ENCODE data around the gene SLC8B1. TPM values are rescaled to one million over a fixed set of nuclear protein-coding genes. Genes with fewer than 3 reads are reported as not detected.

Gene SLC8B1
- total RNA-seq, 4 donors from 2014 or later = 22.7 to 59.3 (median 41.3) TPM

DNA sequence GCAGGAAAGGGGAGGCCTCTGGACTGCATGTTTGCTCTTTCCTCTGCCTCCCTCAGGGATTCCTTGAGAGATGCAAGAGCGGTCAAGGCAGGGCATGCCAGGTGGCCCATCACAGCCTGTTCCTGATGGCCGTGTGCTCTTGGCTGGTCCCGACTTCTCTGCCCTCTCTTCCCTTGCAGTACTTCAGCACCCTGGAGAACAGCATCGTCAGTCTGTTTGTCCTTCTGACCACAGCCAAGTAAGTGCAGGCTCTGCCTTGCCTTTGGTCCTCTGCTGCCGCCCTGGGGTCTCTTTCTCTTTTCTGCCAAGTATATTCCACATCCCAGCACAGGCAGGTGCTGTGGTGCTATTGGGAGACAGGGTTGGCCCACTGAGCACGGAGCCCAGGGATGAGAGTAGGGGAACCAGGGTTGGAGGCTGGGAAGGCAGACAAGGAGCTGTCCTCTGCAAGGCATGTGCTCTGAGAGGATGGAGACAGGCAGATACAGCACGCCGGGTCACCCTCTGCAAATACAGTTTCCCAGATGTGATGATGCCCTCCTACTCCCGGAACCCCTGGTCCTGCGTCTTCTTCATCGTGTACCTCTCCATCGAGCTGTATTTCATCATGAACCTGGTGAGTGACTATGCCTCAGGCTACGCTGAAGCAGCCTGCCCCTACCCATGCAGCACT lies 61.7 kb downstream of the SLC8B1 start:
- ATAC-seq (ENCODE audit: low FRiP score) (no peak), DNase-seq (ENCODE audit: low spot score) (no peak)

DNA sequence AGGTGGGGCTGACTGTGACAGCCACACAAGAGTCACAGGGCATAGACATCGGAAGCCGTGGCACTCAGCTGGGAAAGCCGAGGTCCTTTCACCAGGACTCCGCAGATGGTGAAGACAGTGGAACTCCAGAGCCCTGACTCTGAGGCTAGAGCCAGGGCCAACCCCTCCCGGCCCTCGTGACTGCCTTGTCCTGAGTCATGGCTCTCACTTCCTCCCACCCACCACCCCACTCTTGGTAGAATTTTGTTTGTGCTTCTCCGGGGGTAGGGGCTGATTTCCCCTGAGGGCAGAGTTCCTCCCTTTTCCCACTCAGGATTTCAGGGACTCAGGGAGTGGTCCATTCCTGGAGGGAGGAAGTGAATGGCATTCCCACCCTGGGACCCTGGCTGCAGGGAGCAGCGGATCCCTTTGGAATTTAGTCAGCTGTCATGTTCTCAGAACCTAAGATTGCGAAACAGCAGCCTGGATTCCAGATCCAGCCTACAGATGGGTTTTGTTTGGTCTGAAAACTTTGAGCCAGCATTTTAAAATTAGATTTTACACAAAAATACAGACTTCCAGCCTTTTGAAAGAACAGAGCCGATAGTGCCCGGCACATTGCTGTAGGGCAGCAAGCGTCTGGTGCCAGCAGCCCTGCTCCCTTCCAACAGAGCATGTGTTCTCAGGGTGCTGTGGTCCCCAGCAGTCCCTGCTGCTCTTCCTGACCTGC lies 62.9 kb downstream of the SLC8B1 start:
- TF ChIP-seq, protein P1, sequence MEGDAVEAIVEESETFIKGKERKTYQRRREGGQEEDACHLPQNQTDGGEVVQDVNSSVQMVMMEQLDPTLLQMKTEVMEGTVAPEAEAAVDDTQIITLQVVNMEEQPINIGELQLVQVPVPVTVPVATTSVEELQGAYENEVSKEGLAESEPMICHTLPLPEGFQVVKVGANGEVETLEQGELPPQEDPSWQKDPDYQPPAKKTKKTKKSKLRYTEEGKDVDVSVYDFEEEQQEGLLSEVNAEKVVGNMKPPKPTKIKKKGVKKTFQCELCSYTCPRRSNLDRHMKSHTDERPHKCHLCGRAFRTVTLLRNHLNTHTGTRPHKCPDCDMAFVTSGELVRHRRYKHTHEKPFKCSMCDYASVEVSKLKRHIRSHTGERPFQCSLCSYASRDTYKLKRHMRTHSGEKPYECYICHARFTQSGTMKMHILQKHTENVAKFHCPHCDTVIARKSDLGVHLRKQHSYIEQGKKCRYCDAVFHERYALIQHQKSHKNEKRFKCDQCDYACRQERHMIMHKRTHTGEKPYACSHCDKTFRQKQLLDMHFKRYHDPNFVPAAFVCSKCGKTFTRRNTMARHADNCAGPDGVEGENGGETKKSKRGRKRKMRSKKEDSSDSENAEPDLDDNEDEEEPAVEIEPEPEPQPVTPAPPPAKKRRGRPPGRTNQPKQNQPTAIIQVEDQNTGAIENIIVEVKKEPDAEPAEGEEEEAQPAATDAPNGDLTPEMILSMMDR (IDR thresholded peaks at IDR 0.05) = no peak
- ATAC-seq (ENCODE audit: low FRiP score) = peak; percentile 94

More for the DNA sequence above, 61.7 kb downstream of the SLC8B1 start:
- TF ChIP-seq, protein P1 (IDR thresholded peaks at IDR 0.05) = no peak

DNA sequence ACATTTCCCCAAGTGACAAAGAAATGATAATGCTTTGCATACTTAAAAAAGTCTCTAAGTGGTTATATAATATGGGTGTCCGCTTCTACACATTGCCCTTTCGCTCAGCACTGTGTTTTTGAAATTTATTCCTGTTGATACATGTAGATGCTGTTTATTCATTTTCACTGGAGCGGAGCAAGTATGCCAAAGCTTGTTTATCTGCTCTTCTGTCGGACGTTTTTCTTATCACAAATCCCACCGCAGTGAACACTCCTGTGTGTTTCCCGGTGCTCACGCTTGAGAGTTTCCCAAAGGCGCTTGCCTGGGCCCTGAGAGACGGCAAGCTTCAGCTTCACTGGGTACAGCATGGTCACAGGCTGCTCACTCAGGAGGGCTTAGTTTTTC lies 63.5 kb downstream of the SLC8B1 start:
- ATAC-seq (ENCODE audit: low FRiP score) (no peak), DNase-seq (ENCODE audit: low spot score) (no peak)
- TF ChIP-seq, protein P1 (IDR thresholded peaks at IDR 0.05) = no peak

More for the DNA sequence above, 62.9 kb downstream of the SLC8B1 start:
- DNase-seq (ENCODE audit: low spot score) = peak; percentile 51

DNA sequence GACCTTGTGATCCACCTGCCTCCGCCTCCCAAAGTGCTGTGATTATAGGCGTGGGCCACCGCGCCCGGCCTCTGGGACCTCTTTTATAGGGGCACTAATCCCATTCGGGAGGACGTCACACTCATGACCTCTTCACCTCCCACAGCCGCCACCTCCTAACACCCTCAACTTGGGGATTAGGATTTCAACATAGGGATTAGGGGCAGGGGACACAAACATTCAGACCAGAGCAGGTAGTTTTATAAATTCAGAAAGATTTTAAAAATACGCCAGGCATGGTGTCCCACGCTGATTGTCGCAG lies 64.2 kb downstream of the SLC8B1 start:
- DNase-seq (ENCODE audit: low spot score) = no peak
- no peak for ATAC-seq (ENCODE audit: low FRiP score)
- TF ChIP-seq, protein P1 (IDR thresholded peaks at IDR 0.05) = no peak

DNA sequence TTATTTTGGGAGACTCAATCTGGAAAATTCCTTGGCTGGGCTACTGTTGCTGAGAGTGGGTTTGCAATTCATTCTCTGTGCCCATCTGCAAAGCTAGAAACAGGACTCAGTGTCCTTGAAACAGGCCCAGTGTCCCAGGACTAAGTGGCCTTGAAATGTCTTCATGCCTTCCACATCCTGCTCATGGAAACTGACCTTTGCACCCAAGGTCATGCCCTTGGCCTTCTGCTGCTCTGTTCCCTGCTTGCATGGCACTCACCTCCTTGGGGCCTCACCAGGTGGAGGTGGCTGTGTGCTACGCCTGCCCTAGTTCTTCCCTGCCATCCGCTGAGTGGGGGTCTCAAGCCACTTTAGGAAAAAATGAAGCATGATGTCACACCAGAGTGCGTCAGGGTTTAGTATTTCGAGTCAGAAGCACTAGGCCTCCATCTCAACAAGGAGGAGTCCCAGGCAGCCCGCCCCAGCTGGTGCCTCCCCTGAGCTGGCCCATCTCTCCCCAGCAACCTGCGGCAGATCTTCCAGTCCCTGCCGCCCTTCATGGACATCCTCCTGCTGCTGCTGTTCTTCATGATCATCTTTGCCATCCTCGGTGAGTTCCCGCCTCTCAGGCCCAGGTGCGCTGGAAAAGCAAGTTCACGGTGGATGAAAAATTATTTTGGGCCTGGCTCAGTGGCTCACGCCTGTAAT lies 65.5 kb downstream of the SLC8B1 start:
- no peak for DNase-seq (ENCODE audit: low spot score)
- no peak for ATAC-seq (ENCODE audit: low FRiP score)
- TF ChIP-seq, protein P1 (IDR thresholded peaks at IDR 0.05) = no peak

DNA sequence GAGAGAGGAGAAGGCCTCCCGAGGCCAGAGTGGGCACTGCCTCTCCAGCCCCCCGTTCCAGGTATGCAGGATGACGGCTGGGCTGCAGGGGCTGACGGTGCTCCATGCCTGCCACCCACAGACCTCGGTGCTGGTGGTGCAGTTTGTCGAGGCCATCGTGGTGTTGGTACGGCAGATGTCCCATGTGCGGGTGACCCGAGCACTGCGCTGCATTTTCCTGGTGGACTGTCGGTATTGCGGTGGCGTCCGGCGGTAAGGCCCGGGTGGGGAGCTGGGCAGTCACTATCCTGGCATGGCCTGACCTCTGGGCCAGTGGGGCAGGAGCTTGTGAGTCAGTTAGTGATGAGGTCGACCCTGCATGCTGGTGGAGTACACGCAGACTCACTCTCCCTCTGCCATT lies 66.3 kb downstream of the SLC8B1 start:
- ATAC-seq (ENCODE audit: low FRiP score) (no peak), DNase-seq (ENCODE audit: low spot score) (no peak)
- TF ChIP-seq, protein P1 (IDR thresholded peaks at IDR 0.05) = no peak
